PC-9 (cell line): ENCODE results near the gene FITM1. TPM values are rescaled to one million over a fixed set of nuclear protein-coding genes. Genes with fewer than 3 reads are reported as not detected.

ENCODE experiments used
- BruUV-seq: library from RNA; stranded (reverse); fragments of 400-500 nt; replicated peaks from 2 replicates; lab custom pipeline; 2021; lab: Mats Ljungman, UMichigan
- CTCF ChIA-PET: fragments of 300-600 bp; sonication (Branson Sonifier 250); formaldehyde crosslinking; loops from one replicate; lab custom pipeline; 2022; ENCODE audit warnings: antibody characterized with exemption; lab: Charles Lee
- POLR2A ChIA-PET: fragments of 300-600 bp; sonication (Branson Sonifier 250); formaldehyde crosslinking; loops from one replicate; lab custom pipeline; 2022; ENCODE audit warnings: antibody characterized with exemption; ENCODE audit not compliant: unreplicated experiment; lab: Charles Lee
- DNase-seq, 2 experiments: peaks; one replicate each; pipeline versions ENCODE4 v3.0.0 to v3.0.0-alpha.2; 2015 to 2022; ENCODE audit warnings: mixed read lengths in 1 of 2
- H2AFZ ChIP-seq: fragments of 200-600 bp; sonication (generic); 2 replicates; pipeline ENCODE4 v1.8.1; 2017; ENCODE audit warnings: antibody characterized with exemption
- H3F3A ChIP-seq: fragments of 200-600 bp; sonication (generic); 2 replicates; pipeline ENCODE4 v1.8.1; 2017; ENCODE audit warnings: antibody characterized with exemption, mild to moderate bottlenecking, low read depth; ENCODE audit not compliant: insufficient read depth
- H3K27ac ChIP-seq: fragments of 200-600 bp; sonication (generic); 2 replicates; pipeline ENCODE4 v1.6.1; 2016; ENCODE audit warnings: mixed run types
- H3K27me3 ChIP-seq: fragments of 200-600 bp; sonication (generic); 2 replicates; pipeline ENCODE4 v1.6.1; 2016; ENCODE audit warnings: low read depth, mixed run types; ENCODE audit not compliant: insufficient read depth
- H3K36me3 ChIP-seq: fragments of 200-600 bp; sonication (generic); 2 replicates; pipeline ENCODE4 v1.6.1; 2016; ENCODE audit warnings: low read depth, mixed run types
- H3K4me1 ChIP-seq: fragments of 200-600 bp; sonication (generic); replicated peaks from 2 replicates; pipeline ENCODE4 v1.6.1; 2016; ENCODE audit warnings: mixed run types; ENCODE audit not compliant: insufficient read depth
- H3K4me2 ChIP-seq: fragments of 200-600 bp; sonication (generic); 2 replicates; pipeline ENCODE4 v1.6.1; 2017; ENCODE audit warnings: mixed run types
- H3K4me3 ChIP-seq: fragments of 200-600 bp; sonication (generic); 2 replicates; pipeline ENCODE4 v1.6.1; 2016; ENCODE audit warnings: mixed run types
- H3K79me2 ChIP-seq: fragments of 200-600 bp; sonication (generic); 2 replicates; pipeline ENCODE4 v1.6.1; 2017; ENCODE audit warnings: low read depth, mixed run types
- H3K9me2 ChIP-seq: fragments of 200-600 bp; sonication (generic); 2 replicates; pipeline ENCODE4 v1.8.1; 2017; ENCODE audit warnings: mild to moderate bottlenecking; ENCODE audit not compliant: insufficient read depth
- H3K9me3 ChIP-seq: fragments of 200-600 bp; sonication (generic); 2 replicates; pipeline ENCODE4 v1.8.1; 2016; ENCODE audit warnings: low read depth; ENCODE audit not compliant: insufficient read depth
- H4K20me1 ChIP-seq: fragments of 200-600 bp; sonication (generic); 2 replicates; pipeline ENCODE4 v1.8.1; 2017; ENCODE audit not compliant: insufficient read depth
- EZH2 ChIP-seq: fragments of 200-600 bp; sonication (generic); IDR thresholded peaks from 2 replicates; pipeline ENCODE4 v1.8.0; 2017; ENCODE audit warnings: antibody characterized with exemption, low read depth
- intact Hi-C: fragments of 100-400 bp; cut with micrococcal nuclease; formaldehyde crosslinking; loops from one replicate; pipeline ENCODE4 v1.10.0; 2022; ENCODE audit not compliant: unreplicated experiment
- total RNA-seq: library from RNA; stranded (reverse); gene quantifications from 2 replicates; pipeline ENCODE4 v1.2.3, GENCODE V29; 2021
- TF ChIP-seq, protein P1 (sequence below): fragments of 200-600 bp; sonication (generic); conservative IDR thresholded peaks from 2 replicates; pipeline ENCODE4 v1.6.1; 2017; ENCODE audit warnings: mixed run types, antibody characterized with exemption, mild to moderate bottlenecking, moderate library complexity

The FITM1 gene
- total RNA-seq, 1 experiment from 2014 or later = 0.72 TPM

- no TSS peak for BruUV-seq
These were observed 48.1 kb downstream of the FITM1 start for GRCh38 chr14:24178399-24179178.

GRCh38 chr14:24179294-24179960 is 49.0 kb downstream of the FITM1 start:
- intact Hi-C loops = no loop called here
- no peak for DNase-seq
- no peaks in the 10 kb centered on the region for H3K36me3 ChIP-seq

More at GRCh38 chr14:24178399-24179178, 48.1 kb downstream of the FITM1 start:
- Histone ChIP-seq H4K20me1 (no peaks in the 10 kb centered on the region; the same call in 1 of the 2 replicates), H3K4me3 (no peak overlapping the region), H2AFZ (no peak overlapping the region), H3K79me2 (no peaks in the 10 kb centered on the region), H3K4me2 (no peak overlapping the region), H3K9me3 (no peaks in the 10 kb centered on the region), H3K4me1 (no peaks in the 10 kb centered on the region), H3K27me3 (no peaks in the 10 kb centered on the region), H3K9me2 (no peaks in the 10 kb centered on the region), H3K27ac (no peak overlapping the region), H3F3A (no peaks in the 10 kb centered on the region; the same call in 1 of the 2 replicates), H3K36me3 (no peaks in the 10 kb centered on the region)
- ChIA-PET CTCF (no interaction called here), POLR2A (no interaction called here)
- TF ChIP-seq EZH2 = no peak
- TF ChIP-seq, protein P1, sequence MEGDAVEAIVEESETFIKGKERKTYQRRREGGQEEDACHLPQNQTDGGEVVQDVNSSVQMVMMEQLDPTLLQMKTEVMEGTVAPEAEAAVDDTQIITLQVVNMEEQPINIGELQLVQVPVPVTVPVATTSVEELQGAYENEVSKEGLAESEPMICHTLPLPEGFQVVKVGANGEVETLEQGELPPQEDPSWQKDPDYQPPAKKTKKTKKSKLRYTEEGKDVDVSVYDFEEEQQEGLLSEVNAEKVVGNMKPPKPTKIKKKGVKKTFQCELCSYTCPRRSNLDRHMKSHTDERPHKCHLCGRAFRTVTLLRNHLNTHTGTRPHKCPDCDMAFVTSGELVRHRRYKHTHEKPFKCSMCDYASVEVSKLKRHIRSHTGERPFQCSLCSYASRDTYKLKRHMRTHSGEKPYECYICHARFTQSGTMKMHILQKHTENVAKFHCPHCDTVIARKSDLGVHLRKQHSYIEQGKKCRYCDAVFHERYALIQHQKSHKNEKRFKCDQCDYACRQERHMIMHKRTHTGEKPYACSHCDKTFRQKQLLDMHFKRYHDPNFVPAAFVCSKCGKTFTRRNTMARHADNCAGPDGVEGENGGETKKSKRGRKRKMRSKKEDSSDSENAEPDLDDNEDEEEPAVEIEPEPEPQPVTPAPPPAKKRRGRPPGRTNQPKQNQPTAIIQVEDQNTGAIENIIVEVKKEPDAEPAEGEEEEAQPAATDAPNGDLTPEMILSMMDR = no peak
- no peak for DNase-seq
- intact Hi-C loops = no loop called here

More at GRCh38 chr14:24179294-24179960, 49.0 kb downstream of the FITM1 start:
- Histone ChIP-seq H3K79me2 (no peaks in the 10 kb centered on the region), H3K4me2 (no peak overlapping the region), H3K4me3 (no peak overlapping the region), H3K27ac (no peak overlapping the region), H3F3A (no peaks in the 10 kb centered on the region; the same call in 1 of the 2 replicates), H3K9me2 (no peaks in the 10 kb centered on the region), H4K20me1 (no peaks in the 10 kb centered on the region; the same call in 1 of the 2 replicates), H3K4me1 (no peaks in the 10 kb centered on the region), H3K9me3 (no peaks in the 10 kb centered on the region), H2AFZ (no peak overlapping the region), H3K27me3 (no peaks in the 10 kb centered on the region)
- TF ChIP-seq EZH2 = no peak
- TF ChIP-seq, protein P1 = no peak
- no TSS peak for BruUV-seq
- ChIA-PET POLR2A (no interaction called here), CTCF (no interaction called here)
